HepG2 (cell line): Measurements from ENCODE around the gene NOP58. TPM values are rescaled to one million over a fixed set of nuclear protein-coding genes. Genes with fewer than 3 reads are reported as not detected.

Source experiments
- DZIP1 ChIP-seq: sonication (generic); formaldehyde crosslinking; IDR thresholded peaks from 2 replicates; pipeline ENCODE4 v1.5.0; 2020; ENCODE audit warnings: mild to moderate bottlenecking, missing genetic modification reagents
- KDM5B ChIP-seq: sonication (generic); formaldehyde crosslinking; IDR thresholded peaks from 2 replicates; pipeline ENCODE4 v1.4.0; 2020; ENCODE audit warnings: missing genetic modification reagents, mild to moderate bottlenecking, borderline replicate concordance
- NR3C1 ChIP-seq: sonication (generic); formaldehyde crosslinking; IDR thresholded peaks from 2 replicates; pipeline ENCODE4 v1.4.0; 2020; ENCODE audit warnings: missing genetic modification reagents
- PATZ1 ChIP-seq: sonication (generic); formaldehyde crosslinking; IDR thresholded peaks from 2 replicates; pipeline ENCODE4 v1.4.0; 2020; ENCODE audit warnings: missing genetic modification reagents
- POLR2AphosphoS5 ChIP-seq: IDR thresholded peaks from 2 replicates; pipeline ENCODE4 v1.6.1; 2012; ENCODE audit warnings: low read depth, low read length
- RFX5 ChIP-seq: IDR thresholded peaks from 2 replicates; pipeline ENCODE4 v1.6.1; 2011; ENCODE audit warnings: low read depth, low read length, improper control_type of control experiment
- ZBTB10 ChIP-seq: sonication (generic); formaldehyde crosslinking; IDR thresholded peaks from 2 replicates; pipeline ENCODE4 v1.4.0; 2020; ENCODE audit warnings: missing genetic modification reagents, borderline replicate concordance
- ZBTB2 ChIP-seq: sonication (generic); formaldehyde crosslinking; IDR thresholded peaks from 2 replicates; pipeline ENCODE4 v1.8.0; 2022; ENCODE audit warnings: low read depth, missing genetic modification reagents
- ZBTB44 ChIP-seq: sonication (generic); formaldehyde crosslinking; IDR thresholded peaks from 2 replicates; pipeline ENCODE4 v1.4.0; 2020; ENCODE audit warnings: missing genetic modification reagents
- ZFP41 ChIP-seq: sonication (generic); formaldehyde crosslinking; IDR thresholded peaks from 2 replicates; pipeline ENCODE4 v1.4.0; 2020; ENCODE audit warnings: mild to moderate bottlenecking, missing genetic modification reagents, borderline replicate concordance
- ZMAT5 ChIP-seq: sonication (generic); formaldehyde crosslinking; IDR thresholded peaks from 2 replicates; pipeline ENCODE4 v1.5.0; 2020; ENCODE audit warnings: mild to moderate bottlenecking, low read depth, missing genetic modification reagents, borderline replicate concordance
- ZNF143 ChIP-seq: sonication (generic); formaldehyde crosslinking; IDR thresholded peaks from 2 replicates; pipeline ENCODE4 v1.4.0; 2020; ENCODE audit warnings: missing genetic modification reagents
- ZNF260 ChIP-seq: sonication (generic); formaldehyde crosslinking; IDR thresholded peaks from 2 replicates; pipeline ENCODE4 v1.4.0; 2020; ENCODE audit warnings: missing genetic modification reagents, low read depth, mild to moderate bottlenecking, borderline replicate concordance
- ZNF292 ChIP-seq: sonication (generic); formaldehyde crosslinking; IDR thresholded peaks from 2 replicates; pipeline ENCODE4 v1.8.1; 2022; ENCODE audit warnings: mild to moderate bottlenecking, low read depth, missing genetic modification reagents, borderline replicate concordance
- ZNF33B ChIP-seq: sonication (generic); formaldehyde crosslinking; IDR thresholded peaks from 2 replicates; pipeline ENCODE4 v1.5.1; 2020; ENCODE audit warnings: mild to moderate bottlenecking, missing genetic modification reagents
- ZNF792 ChIP-seq: IDR thresholded peaks from 2 replicates; pipeline ENCODE4 v1.6.1; 2016
- polyA plus RNA-seq, 8 experiments: library from polyadenylated mRNA; depleted of rRNA in 3 of 8; stranded (reverse) in 7 of 8; unstranded in 1 of 8; fragments of >200 nt; fragmentation: Illumina TruSeq in 4 of 8; extraction: Trizol in 4 of 8; gene quantifications; 2 replicates each; pipeline versions ENCODE4 v1.2.1 to v1.2.3, GENCODE V29; 2011 to 2016; ENCODE audit warnings: low read depth in 4 of 8, missing spikeins in 1 of 8, mixed read lengths in 1 of 8; ENCODE audit not compliant: insufficient read depth in 1 of 8
- total RNA-seq, 5 experiments: library from RNA; depleted of rRNA; stranded (reverse); fragments of >200 nt; fragmentation: Illumina TruSeq; extraction: Trizol; gene quantifications; 2 replicates each; pipeline ENCODE4 v1.2.3, GENCODE V29; 2016; ENCODE audit warnings: low read depth in 1 of 5

The NOP58 gene
- total and polyA plus RNA-seq, 2 of the 13 experiments (the other 11 are each of a cell fraction or from before 2014, with no cell fraction given), result 74.9 to 203 TPM

- TF ChIP-seq ZBTB10 (CRISPR knock-in tag) (no peak), PATZ1 (peak; percentile 75), ZFP41 (CRISPR knock-in tag) (peak; percentile 89; the same call in 1 of the 2 replicates), ZMAT5 (0 out of 2 replicates have a peak, but pooled peaks have one; percentile 42), DZIP1 (CRISPR knock-in tag) (no peak), KDM5B (CRISPR knock-in tag) (peak; percentile 92), RFX5 (no peak), ZNF260 (CRISPR knock-in tag) (0 out of 2 replicates have a peak, but pooled peaks have one; percentile 46), ZBTB44 (CRISPR knock-in tag) (peak; percentile 84), ZBTB2 (CRISPR knock-in tag) (peak; percentile 68; the same call in 1 of the 2 replicates), POLR2AphosphoS5 (peak; percentile 97), ZNF292 (CRISPR knock-in tag) (peak; percentile 94; the same call in 1 of the 2 replicates), NR3C1 (CRISPR knock-in tag) (no peak), ZNF33B (CRISPR knock-in tag) (no peak; the same call in 1 of the 2 replicates), ZNF792 (CRISPR knock-in tag) (peak; percentile 73; the same call in 1 of the 2 replicates), ZNF143 (CRISPR knock-in tag) (peak; percentile 47; the same call in 1 of the 2 replicates)
Observed at GRCh38 chr2:202238234-202239197, 27.0 kb upstream of the NOP58 start, which contains the start of gene SUMO1 (continued).
